ENCODE results near the gene S100A1.

The S100A1 gene

DNA sequence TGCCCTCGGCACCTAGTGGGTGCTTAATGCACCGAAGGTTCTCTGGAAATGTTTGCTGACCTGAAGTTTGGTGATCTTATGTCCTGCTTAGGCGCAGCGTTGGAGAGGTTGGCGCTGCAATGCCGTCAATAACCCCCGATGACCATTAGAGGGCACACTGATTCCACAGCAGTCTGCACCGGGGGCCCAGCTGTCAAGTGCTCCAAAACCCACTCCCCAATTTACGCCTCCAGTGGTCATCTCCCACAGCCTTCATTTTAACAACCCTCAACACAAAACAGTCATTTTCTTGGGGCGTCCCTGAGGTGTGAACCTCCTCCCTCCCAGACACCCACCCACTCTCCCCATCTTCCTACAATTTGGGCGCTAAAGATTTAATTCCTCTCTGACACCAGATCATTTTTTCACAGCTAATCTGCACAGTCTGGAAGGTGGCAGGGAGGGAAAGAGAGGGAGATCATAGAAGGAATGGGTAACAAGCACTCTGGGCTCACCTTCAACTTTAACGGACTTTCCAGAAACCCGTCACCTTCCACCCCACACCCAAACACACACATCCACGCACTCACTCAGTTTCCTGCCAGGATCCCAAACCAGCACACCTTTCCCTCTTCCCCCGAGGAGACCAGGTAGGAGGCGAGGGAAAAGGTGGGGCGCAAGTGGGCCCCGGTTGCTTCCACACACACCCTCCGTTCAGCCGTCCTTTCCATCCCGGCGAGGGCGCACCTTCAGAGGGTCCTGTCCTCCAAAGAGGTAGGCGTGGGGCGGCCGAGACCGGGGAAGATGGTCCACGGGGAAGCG lies 49.7 kb downstream of the S100A1 start:
- Histone ChIP-seq H3K36me3 (ENCODE audit: control insufficient read depth in 1 of 2, insufficient read depth in 2 of 2, low read depth in 1 of 2, low read length in 2 of 2) (peaks cover 6 to 8% of the 10 kb centered on the region in 2 experiments), H3K4me3 (ENCODE audit: insufficient read depth in 1 of 2, low read depth in 1 of 2, low read length in 2 of 2) (peak overlapping the region in 1 of 2 experiments; percentile 80), H3K18ac (ENCODE audit: low read depth in 1 of 2, low read length in 2 of 2) (no peak overlapping the region), H2AK5ac (ENCODE audit: low read length, severe bottlenecking) (no peak overlapping the region), H3K27ac (ENCODE audit: low read length, poor library complexity, severe bottlenecking) (no peak overlapping the region), H4K91ac (ENCODE audit: low read length) (no peak overlapping the region), H4K8ac (ENCODE audit: low read length) (no peak overlapping the region), H3K4me1 (ENCODE audit: control insufficient read depth, insufficient read depth, low read depth, low read length) (peaks cover 20% of the 10 kb centered on the region), H3K14ac (ENCODE audit: low read length in 2 of 2) (no peak overlapping the region), H3K9me3 (ENCODE audit: control insufficient read depth, low read length) (no peaks in the 10 kb centered on the region), H3K23ac (ENCODE audit: low read length in 2 of 2) (no peak overlapping the region), H3K9ac (ENCODE audit: low read length) (peak overlapping the region; percentile 76), H2AFZ (ENCODE audit: low read depth, low read length) (peak overlapping the region; percentile 46), H3K27me3 (ENCODE audit: control insufficient read depth in 1 of 2, insufficient read depth in 1 of 2, low read length in 2 of 2) (peaks cover 7 to 43% of the 10 kb centered on the region in 2 experiments), H3K79me1 (replicated peaks; ENCODE audit: low read length, poor library complexity, severe bottlenecking) (no peaks in the 10 kb centered on the region), H2BK120ac (ENCODE audit: low read depth, low read length) (no peak overlapping the region), H3K4me2 (ENCODE audit: low read length, poor library complexity, severe bottlenecking) (peak overlapping the region; percentile 86), H2BK12ac (ENCODE audit: low read length in 2 of 2) (no peak overlapping the region), H2BK15ac (ENCODE audit: low read depth, poor library complexity, severe bottlenecking) (no peak overlapping the region), H3K4ac (ENCODE audit: low read depth in 1 of 2, low read length in 2 of 2) (no peak overlapping the region), H2BK5ac (ENCODE audit: low read depth, low read length, poor library complexity, severe bottlenecking) (no peak overlapping the region)
- DNase-seq: peak; percentile 51
- 6% methylated on average over 21 of the region's 29 CpGs for WGBS

DNA sequence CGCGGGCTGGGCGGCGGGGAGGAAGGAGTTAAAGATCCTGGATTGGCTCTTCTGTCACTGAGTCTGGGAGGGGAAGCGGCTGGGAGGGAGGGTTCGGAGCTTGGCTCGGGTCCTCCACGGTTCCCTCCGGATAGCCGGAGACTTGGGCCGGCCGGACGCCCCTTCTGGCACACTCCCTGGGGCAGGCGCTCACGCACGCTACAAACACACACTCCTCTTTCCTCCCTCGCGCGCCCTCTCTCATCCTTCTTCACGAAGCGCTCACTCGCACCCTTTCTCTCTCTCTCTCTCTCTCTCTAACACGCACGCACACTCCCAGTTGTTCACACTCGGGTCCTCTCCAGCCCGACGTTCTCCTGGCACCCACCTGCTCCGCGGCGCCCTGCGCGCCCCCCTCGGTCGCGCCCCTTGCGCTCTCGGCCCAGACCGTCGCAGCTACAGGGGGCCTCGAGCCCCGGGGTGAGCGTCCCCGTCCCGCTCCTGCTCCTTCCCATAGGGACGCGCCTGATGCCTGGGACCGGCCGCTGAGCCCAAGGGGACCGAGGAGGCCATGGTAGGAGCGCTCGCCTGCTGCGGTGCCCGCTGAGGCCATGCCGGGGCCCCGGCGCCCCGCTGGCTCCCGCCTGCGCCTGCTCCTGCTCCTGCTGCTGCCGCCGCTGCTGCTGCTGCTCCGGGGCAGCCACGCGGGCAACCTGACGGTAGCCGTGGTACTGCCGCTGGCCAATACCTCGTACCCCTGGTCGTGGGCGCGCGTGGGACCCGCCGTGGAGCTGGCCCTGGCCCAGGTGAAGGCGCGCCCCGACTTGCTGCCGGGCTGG lies 50.5 kb downstream of the S100A1 start, which contains the start of gene NPR1:
Gene NPR1 (plus strand): TSS at position 170 of the 818 bp plus-strand sequence. CDS start 421 bp downstream, at position 591.
- WGBS: under 1% methylated on average over 72 of the region's 78 CpGs
- H3K27me3 ChIP-seq (ENCODE audit: control insufficient read depth in 1 of 2, insufficient read depth in 1 of 2, low read length in 2 of 2): peaks cover 7 to 43% of the 10 kb centered on the region in 2 experiments
- H3K23ac ChIP-seq (ENCODE audit: low read length in 2 of 2): peak within 1 kb of the TSS in 1 of 2 experiments; percentile 98

DNA sequence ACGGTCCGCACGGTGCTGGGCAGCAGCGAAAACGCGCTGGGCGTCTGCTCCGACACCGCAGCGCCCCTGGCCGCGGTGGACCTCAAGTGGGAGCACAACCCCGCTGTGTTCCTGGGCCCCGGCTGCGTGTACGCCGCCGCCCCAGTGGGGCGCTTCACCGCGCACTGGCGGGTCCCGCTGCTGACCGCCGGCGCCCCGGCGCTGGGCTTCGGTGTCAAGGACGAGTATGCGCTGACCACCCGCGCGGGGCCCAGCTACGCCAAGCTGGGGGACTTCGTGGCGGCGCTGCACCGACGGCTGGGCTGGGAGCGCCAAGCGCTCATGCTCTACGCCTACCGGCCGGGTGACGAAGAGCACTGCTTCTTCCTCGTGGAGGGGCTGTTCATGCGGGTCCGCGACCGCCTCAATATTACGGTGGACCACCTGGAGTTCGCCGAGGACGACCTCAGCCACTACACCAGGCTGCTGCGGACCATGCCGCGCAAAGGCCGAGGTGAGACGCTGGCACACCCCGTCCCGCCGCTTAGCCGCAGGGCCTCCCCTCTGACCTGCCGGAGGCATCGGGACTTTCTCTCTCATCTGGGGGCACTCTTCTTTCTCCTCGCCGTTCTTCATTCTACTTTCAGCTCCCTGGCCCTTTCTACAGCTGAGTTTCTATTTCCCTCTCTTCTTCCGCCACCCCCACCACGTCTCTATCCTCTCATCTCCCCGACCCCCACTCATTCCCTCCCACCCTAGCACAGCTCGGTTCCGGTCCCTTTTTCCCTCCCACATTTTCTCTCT lies 51.3 kb downstream of the S100A1 start:
- Histone ChIP-seq H3K4me2 (ENCODE audit: low read length, poor library complexity, severe bottlenecking) (peak overlapping the region; percentile 86), H3K79me1 (replicated peaks; ENCODE audit: low read length, poor library complexity, severe bottlenecking) (no peaks in the 10 kb centered on the region), H3K27ac (ENCODE audit: low read length, poor library complexity, severe bottlenecking) (no peak overlapping the region), H3K27me3 (ENCODE audit: control insufficient read depth in 1 of 2, insufficient read depth in 1 of 2, low read length in 2 of 2) (peaks cover 7 to 43% of the 10 kb centered on the region in 2 experiments), H3K4ac (ENCODE audit: low read depth in 1 of 2, low read length in 2 of 2) (peak overlapping the region; percentile 29 to 42), H3K4me1 (ENCODE audit: control insufficient read depth, insufficient read depth, low read depth, low read length) (peaks cover 20% of the 10 kb centered on the region), H2BK15ac (ENCODE audit: low read depth, poor library complexity, severe bottlenecking) (no peak overlapping the region), H2BK120ac (ENCODE audit: low read depth, low read length) (no peak overlapping the region), H2BK12ac (ENCODE audit: low read length in 2 of 2) (peak overlapping the region in 1 of 2 experiments; percentile 71), H3K36me3 (ENCODE audit: control insufficient read depth in 1 of 2, insufficient read depth in 2 of 2, low read depth in 1 of 2, low read length in 2 of 2) (peaks cover 6 to 15% of the 10 kb centered on the region in 2 experiments), H4K91ac (ENCODE audit: low read length) (peak overlapping the region; percentile 41), H3K23ac (ENCODE audit: low read length in 2 of 2) (peak overlapping the region in 1 of 2 experiments; percentile 97), H2AK5ac (ENCODE audit: low read length, severe bottlenecking) (no peak overlapping the region), H3K14ac (ENCODE audit: low read length in 2 of 2) (peak overlapping the region in 1 of 2 experiments; percentile 61), H3K18ac (ENCODE audit: low read depth in 1 of 2, low read length in 2 of 2) (peak overlapping the region in 1 of 2 experiments; percentile 32), H3K4me3 (ENCODE audit: insufficient read depth in 1 of 2, low read depth in 1 of 2, low read length in 2 of 2) (peak overlapping the region; percentile 48 to 80), H4K8ac (ENCODE audit: low read length) (no peak overlapping the region), H3K9ac (ENCODE audit: low read length) (peak overlapping the region; percentile 76), H3K9me3 (ENCODE audit: control insufficient read depth, low read length) (no peaks in the 10 kb centered on the region), H2AFZ (ENCODE audit: low read depth, low read length) (peak overlapping the region; percentile 46), H2BK5ac (ENCODE audit: low read depth, low read length, poor library complexity, severe bottlenecking) (no peak overlapping the region)
- 2% methylated on average over 67 of the region's 73 CpGs for WGBS
- DNase-seq: peak; percentile 27

More for the DNA sequence above, 50.5 kb downstream of the S100A1 start, which contains the start of gene NPR1:
- H2AFZ ChIP-seq (ENCODE audit: low read depth, low read length): peak within 1 kb of the TSS; percentile 46
- no peak within 1 kb of the TSS for H2BK5ac ChIP-seq (ENCODE audit: low read depth, low read length, poor library complexity, severe bottlenecking)
- no peak within 1 kb of the TSS for H2BK120ac ChIP-seq (ENCODE audit: low read depth, low read length)
- H3K4me1 ChIP-seq (ENCODE audit: control insufficient read depth, insufficient read depth, low read depth, low read length): peaks cover 20% of the 10 kb centered on the region
- peak within 1 kb of the TSS; percentile 29 to 42 for H3K4ac ChIP-seq (ENCODE audit: low read depth in 1 of 2, low read length in 2 of 2)
- DNase-seq: peak; percentile 46
- no peaks in the 10 kb centered on the region for H3K79me1 ChIP-seq (replicated peaks; ENCODE audit: low read length, poor library complexity, severe bottlenecking)
- no peaks in the 10 kb centered on the region for H3K9me3 ChIP-seq (ENCODE audit: control insufficient read depth, low read length)
- H3K36me3 ChIP-seq (ENCODE audit: control insufficient read depth in 1 of 2, insufficient read depth in 2 of 2, low read depth in 1 of 2, low read length in 2 of 2): peaks cover 6 to 15% of the 10 kb centered on the region in 2 experiments
- peak within 1 kb of the TSS in 1 of 2 experiments; percentile 71 for H2BK12ac ChIP-seq (ENCODE audit: low read length in 2 of 2)
- peak within 1 kb of the TSS in 1 of 2 experiments; percentile 61 for H3K14ac ChIP-seq (ENCODE audit: low read length in 2 of 2)
- H2AK5ac ChIP-seq (ENCODE audit: low read length, severe bottlenecking): no peak within 1 kb of the TSS
- H3K27ac ChIP-seq (ENCODE audit: low read length, poor library complexity, severe bottlenecking): no peak within 1 kb of the TSS
- peak within 1 kb of the TSS in 1 of 2 experiments; percentile 32 for H3K18ac ChIP-seq (ENCODE audit: low read depth in 1 of 2, low read length in 2 of 2)
- no peak within 1 kb of the TSS for H2BK15ac ChIP-seq (ENCODE audit: low read depth, poor library complexity, severe bottlenecking)
- no peak within 1 kb of the TSS for H4K8ac ChIP-seq (ENCODE audit: low read length)
- H3K4me3 ChIP-seq (ENCODE audit: insufficient read depth in 1 of 2, low read depth in 1 of 2, low read length in 2 of 2): peak within 1 kb of the TSS; percentile 48 to 80
- peak within 1 kb of the TSS; percentile 86 for H3K4me2 ChIP-seq (ENCODE audit: low read length, poor library complexity, severe bottlenecking)
- peak within 1 kb of the TSS; percentile 76 for H3K9ac ChIP-seq (ENCODE audit: low read length)
- H4K91ac ChIP-seq (ENCODE audit: low read length): peak within 1 kb of the TSS; percentile 41
